B cell (primary cell): ENCODE results near the gene TMEM250. TPM values are rescaled to one million over a fixed set of nuclear protein-coding genes. Genes with fewer than 3 reads are reported as not detected.

ENCODE experiments used
- ATAC-seq: fragments of 200-7000 bp; cut with Tn5 transposase; one replicate; pipeline ENCODE4 v1.10.0; 2021; ENCODE audit warnings: low read depth, mild to moderate bottlenecking, moderate number of reproducible peaks, moderate library complexity
- CTCF ChIA-PET: fragments of 350-600 bp; sonication (Branson Sonifier 250); formaldehyde crosslinking; loops from one replicate; lab custom pipeline; 2021; ENCODE audit warnings: antibody characterized with exemption, inconsistent platforms; lab: Charles Lee
- POLR2A ChIA-PET: fragments of 350-600 bp; sonication (Branson Sonifier 250); formaldehyde crosslinking; loops from one replicate; lab custom pipeline; 2021; ENCODE audit warnings: antibody characterized with exemption; lab: Charles Lee
- DNase-seq: peaks from one replicate; pipeline ENCODE4 v3.0.0; 2013
- H2AFZ ChIP-seq: 2 replicates; pipeline ENCODE4 v1.6.1; 2012; ENCODE audit warnings: mild to moderate bottlenecking, low read depth, low read length; ENCODE audit not compliant: insufficient read depth, poor library complexity, severe bottlenecking
- H3K27ac ChIP-seq, 2 donors: 1 replicate in 1 of 2; 2 replicates in 1 of 2; pipeline ENCODE4 v1.5.1; 2012 to 2013; ENCODE audit warnings: low read length in 2 of 2, mild to moderate bottlenecking in 2 of 2, moderate library complexity in 1 of 2
- H3K27me3 ChIP-seq, 4 experiments: fragments of 200-600 bp in 1 of 4; sonication (generic) in 1 of 4; replicated peaks in 1 of 4; 1 replicate in 2 of 4; 2 replicates in 2 of 4; pipeline versions ENCODE4 v1.6.1 to v1.7.0; 2013 to 2016; ENCODE audit warnings: low read length in 3 of 4, mild to moderate bottlenecking in 2 of 4, mixed read lengths in 1 of 4, moderate library complexity in 1 of 4; ENCODE audit not compliant: insufficient read depth in 4 of 4, control insufficient read depth in 3 of 4; ENCODE audit errors: control extremely low read depth in 1 of 4
- H3K36me3 ChIP-seq, 2 experiments: replicated peaks in 1 of 2; 1 replicate in 1 of 2; 2 replicates in 1 of 2; pipeline versions ENCODE4 v1.6.1 to v1.7.1; 2013; ENCODE audit warnings: low read length in 1 of 2; ENCODE audit not compliant: insufficient read depth in 2 of 2, control insufficient read depth in 1 of 2; ENCODE audit errors: control extremely low read depth in 1 of 2, extremely low read depth in 1 of 2
- H3K4me1 ChIP-seq, 2 donors: fragments of 200-600 bp in 1 of 2; sonication (generic) in 1 of 2; 1 replicate in 1 of 2; 2 replicates in 1 of 2; pipeline versions ENCODE4 v1.5.1 to v1.6.1; 2013 to 2017; ENCODE audit warnings: low read length in 2 of 2; ENCODE audit not compliant: control insufficient read depth in 2 of 2, insufficient read depth in 2 of 2
- H3K4me2 ChIP-seq: replicated peaks from 2 replicates; pipeline ENCODE3; 2012; ENCODE audit warnings: mild to moderate bottlenecking, low read depth, low read length; ENCODE audit not compliant: poor library complexity, severe bottlenecking
- H3K4me3 ChIP-seq, 5 experiments: fragments of 200-600 bp in 1 of 5; sonication (generic) in 1 of 5; 1 replicate in 3 of 5; 2 replicates in 2 of 5; pipeline versions ENCODE4 v1.5.1 to v1.7.0; 2011 to 2016; ENCODE audit warnings: low read length in 4 of 5, mild to moderate bottlenecking in 4 of 5, low read depth in 2 of 5, control low read depth in 1 of 5, moderate library complexity in 1 of 5; ENCODE audit not compliant: insufficient read depth in 1 of 5; ENCODE audit errors: control extremely low read depth in 1 of 5, extremely low read depth in 1 of 5
- H3K79me2 ChIP-seq: fragments of 200-600 bp; sonication (generic); one replicate; pipeline ENCODE4 v1.6.0; 2016; ENCODE audit warnings: low read length; ENCODE audit not compliant: control insufficient read depth, insufficient read depth
- H3K9ac ChIP-seq: fragments of 200-600 bp; sonication (generic); 2 replicates; pipeline ENCODE4 v1.6.1; 2017; ENCODE audit warnings: mild to moderate bottlenecking, low read length, moderate library complexity
- H3K9me3 ChIP-seq, 3 donors: one replicate each; pipeline versions ENCODE4 v1.6.1 to v1.7.1; 2013; ENCODE audit warnings: low read length in 2 of 3; ENCODE audit not compliant: control insufficient read depth in 2 of 3, insufficient read depth in 1 of 3; ENCODE audit errors: control extremely low read depth in 1 of 3
- H4K20me1 ChIP-seq: 2 replicates; pipeline ENCODE4 v1.6.0; 2012; ENCODE audit warnings: mild to moderate bottlenecking, low read length; ENCODE audit not compliant: insufficient read depth, control insufficient read depth, poor library complexity, severe bottlenecking
- H3K27ac Mint-ChIP-seq: one replicate; pipeline ENCODE4 v1.8.0; 2021; ENCODE audit warnings: mixed read lengths
- H3K27me3 Mint-ChIP-seq: one replicate; pipeline ENCODE4 v1.8.0; 2021; ENCODE audit warnings: mixed read lengths
- H3K4me1 Mint-ChIP-seq: one replicate; pipeline ENCODE4 v1.8.0; 2021; ENCODE audit warnings: mixed read lengths
- H3K4me3 Mint-ChIP-seq: one replicate; pipeline ENCODE4 v1.8.0; 2021; ENCODE audit warnings: mixed read lengths
- H3K9me3 Mint-ChIP-seq: one replicate; pipeline ENCODE4 v1.8.0; 2022; ENCODE audit warnings: mixed read lengths; ENCODE audit not compliant: insufficient read depth
- EZH2 ChIP-seq: IDR thresholded peaks from 2 replicates; pipeline ENCODE4 v1.6.1; 2012; ENCODE audit warnings: borderline replicate concordance, low read depth, mild to moderate bottlenecking, moderate library complexity, low read length; ENCODE audit not compliant: insufficient read depth, poor library complexity, severe bottlenecking
- WGBS: methylation state at CpG from one replicate; pipeline ENCODE4 v1.1.5; 2013; ENCODE audit warnings: missing lambda C conversion rate; ENCODE audit not compliant: insufficient coverage; 5-methylcytosine and 5-hydroxymethylcytosine counted together
- intact Hi-C: fragments of 100-400 bp; cut with micrococcal nuclease; formaldehyde crosslinking; loops from one replicate; pipeline ENCODE4 v1.10.0; 2022
- polyA plus RNA-seq: library from polyadenylated mRNA; depleted of rRNA; stranded (reverse); fragments of >200 nt; gene quantifications from 2 replicates; pipeline ENCODE4 v1.2.3, GENCODE V29; 2012
- total RNA-seq, 2 donors: library from RNA; stranded (reverse); fragments of 120-200 nt in 1 of 2; gene quantifications; 1 replicate in 1 of 2; 2 replicates in 1 of 2; pipeline versions ENCODE4 v1.2.3 to v1.2.4, GENCODE V29; 2013 to 2022
- TF ChIP-seq, protein P1 (sequence below): fragments of 200-600 bp; IDR thresholded peaks from one replicate; pipeline ENCODE4 v1.8.0; 2022; ENCODE audit warnings: antibody characterized with exemption, mild to moderate bottlenecking

Gene TMEM250
- total and polyA plus RNA-seq, 2 donors (not counting 1 experiment from before 2014, with no cell fraction given) = 11.1 to 29.6 TPM

DNA sequence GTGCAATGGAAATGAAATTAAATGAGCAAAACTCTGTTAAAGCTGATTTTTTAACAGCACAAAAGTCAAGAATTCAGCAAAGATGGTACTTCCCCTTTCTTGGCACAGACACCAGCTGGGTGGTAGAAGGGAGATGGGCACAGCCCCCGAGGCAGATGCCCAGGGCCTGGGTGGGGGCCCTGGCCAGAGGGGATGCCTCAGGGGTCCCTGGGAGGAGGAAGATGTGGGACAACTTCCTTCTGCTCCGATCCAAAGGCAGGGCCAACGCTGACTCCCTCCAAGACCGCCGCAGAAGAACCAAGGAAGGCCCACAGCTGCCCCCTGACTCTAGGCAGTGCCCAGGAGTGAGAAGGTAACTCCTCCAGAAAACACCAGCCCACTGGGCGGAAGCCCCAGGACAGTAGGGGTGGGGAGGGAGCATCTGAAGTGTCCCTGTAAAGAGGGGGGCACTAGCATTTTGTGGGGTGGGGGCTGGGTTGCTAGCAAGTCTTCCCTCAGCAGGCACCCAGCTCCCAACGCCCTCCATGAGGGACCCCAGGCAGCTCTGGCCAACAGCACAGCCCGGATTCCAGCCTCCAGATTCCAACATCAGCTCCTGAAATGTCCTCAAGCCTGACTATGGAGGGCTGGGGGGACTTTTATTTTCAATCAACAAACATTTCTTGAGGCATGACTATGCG lies 28.5 kb downstream of the TMEM250 start:
- Histone ChIP-seq H3K4me3 (no peak overlapping the region), H3K4me1 (peaks cover 7 to 11% of the 10 kb centered on the region in 2 donors), H3K9ac (no peak overlapping the region), H3K36me3 (no peaks in the 10 kb centered on the region), H3K79me2 (no peaks in the 10 kb centered on the region), H4K20me1 (no peaks in the 10 kb centered on the region), H2AFZ (no peak overlapping the region), H3K27me3 (peaks cover 0 to 51% (median 10%) of the 10 kb centered on the region in 4 experiments), H3K9me3 (no peaks in the 10 kb centered on the region), H3K4me2 (no peak overlapping the region), H3K27ac (no peak overlapping the region)
- 41% methylated on average over 5 of the region's 9 CpGs for WGBS
- H3K27ac Mint-ChIP-seq = no peak overlapping the region
- H3K9me3 Mint-ChIP-seq = no peaks in the 10 kb centered on the region
- H3K27me3 Mint-ChIP-seq = peaks cover 26% of the 10 kb centered on the region
- ChIA-PET CTCF (interaction anchor here (0.9 to 3.5 kb wide), 5 partner anchors 17 to 193 kb away, joined by 3 to 56 read pairs (median 7); no protein-coding TSS in a partner anchor), POLR2A (no interaction called here)
- intact Hi-C loops = no loop called here
- H3K4me3 Mint-ChIP-seq = no peak overlapping the region
- DNase-seq = no peak
- TF ChIP-seq, protein P1, sequence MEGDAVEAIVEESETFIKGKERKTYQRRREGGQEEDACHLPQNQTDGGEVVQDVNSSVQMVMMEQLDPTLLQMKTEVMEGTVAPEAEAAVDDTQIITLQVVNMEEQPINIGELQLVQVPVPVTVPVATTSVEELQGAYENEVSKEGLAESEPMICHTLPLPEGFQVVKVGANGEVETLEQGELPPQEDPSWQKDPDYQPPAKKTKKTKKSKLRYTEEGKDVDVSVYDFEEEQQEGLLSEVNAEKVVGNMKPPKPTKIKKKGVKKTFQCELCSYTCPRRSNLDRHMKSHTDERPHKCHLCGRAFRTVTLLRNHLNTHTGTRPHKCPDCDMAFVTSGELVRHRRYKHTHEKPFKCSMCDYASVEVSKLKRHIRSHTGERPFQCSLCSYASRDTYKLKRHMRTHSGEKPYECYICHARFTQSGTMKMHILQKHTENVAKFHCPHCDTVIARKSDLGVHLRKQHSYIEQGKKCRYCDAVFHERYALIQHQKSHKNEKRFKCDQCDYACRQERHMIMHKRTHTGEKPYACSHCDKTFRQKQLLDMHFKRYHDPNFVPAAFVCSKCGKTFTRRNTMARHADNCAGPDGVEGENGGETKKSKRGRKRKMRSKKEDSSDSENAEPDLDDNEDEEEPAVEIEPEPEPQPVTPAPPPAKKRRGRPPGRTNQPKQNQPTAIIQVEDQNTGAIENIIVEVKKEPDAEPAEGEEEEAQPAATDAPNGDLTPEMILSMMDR = peak; percentile 1
- TF ChIP-seq EZH2 = no peak
- peaks cover 9% of the 10 kb centered on the region for H3K4me1 Mint-ChIP-seq
- ATAC-seq = no peak

DNA sequence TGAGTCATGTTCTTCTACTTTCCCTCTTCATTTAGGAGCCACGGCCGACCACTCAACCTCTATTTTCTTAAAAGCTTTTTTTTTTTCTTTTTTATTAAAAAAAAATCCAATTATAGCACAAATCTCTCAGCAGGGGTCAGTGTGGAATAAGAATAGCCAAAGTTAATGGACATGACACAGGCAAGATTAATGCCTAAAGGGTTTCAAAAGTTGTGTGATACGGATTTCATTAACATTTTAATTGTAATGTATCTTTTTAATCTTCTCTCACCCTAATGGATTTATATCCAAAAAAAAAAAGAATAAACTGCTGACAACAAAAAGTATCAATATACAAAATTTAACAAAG lies 29.0 kb downstream of the TMEM250 start:
- peaks cover 9% of the 10 kb centered on the region for H3K4me1 Mint-ChIP-seq
- no CpG with 5 or more reads among the region's 3 CpGs for WGBS
- no peak overlapping the region for H3K9ac ChIP-seq
- TF ChIP-seq, protein P1 = peak; percentile 32
- TF ChIP-seq EZH2 = no peak
- no peak overlapping the region for H3K4me2 ChIP-seq
- ChIA-PET CTCF (interaction anchor here (0.6 to 3.5 kb wide), 6 partner anchors 17 to 194 kb away, joined by 3 to 56 read pairs (median 6); no protein-coding TSS in a partner anchor), POLR2A (no interaction called here)
- H3K27ac ChIP-seq = no peak overlapping the region
- H3K4me1 ChIP-seq = peaks cover 7 to 11% of the 10 kb centered on the region in 2 donors
- no peak overlapping the region for H3K4me3 ChIP-seq
- intact Hi-C loops = loop anchor here (1.0 kb wide), 1 partner anchor 34 kb away; no protein-coding TSS in a partner anchor
- H2AFZ ChIP-seq = no peak overlapping the region
- H3K27ac Mint-ChIP-seq = no peak overlapping the region
- ATAC-seq (no peak), DNase-seq (peak; percentile 37)
- no peaks in the 10 kb centered on the region for H3K9me3 Mint-ChIP-seq
- H3K9me3 ChIP-seq = no peaks in the 10 kb centered on the region
- H3K79me2 ChIP-seq = no peaks in the 10 kb centered on the region
- H4K20me1 ChIP-seq = no peaks in the 10 kb centered on the region
- no peaks in the 10 kb centered on the region for H3K36me3 ChIP-seq
- peaks cover 0 to 51% (median 10%) of the 10 kb centered on the region in 4 experiments for H3K27me3 ChIP-seq
- H3K27me3 Mint-ChIP-seq = peaks cover 26% of the 10 kb centered on the region
- no peak overlapping the region for H3K4me3 Mint-ChIP-seq
